ENCODE data around the gene GSK3B. TPM values are rescaled to one million over a fixed set of nuclear protein-coding genes. Genes with fewer than 3 reads are reported as not detected.
A peak's percentile ranks its signal among the peaks of the same experiment; 100 is the strongest.

Gene GSK3B
- polyA plus RNA-seq, 1 experiment = 43.4 TPM

DNA sequence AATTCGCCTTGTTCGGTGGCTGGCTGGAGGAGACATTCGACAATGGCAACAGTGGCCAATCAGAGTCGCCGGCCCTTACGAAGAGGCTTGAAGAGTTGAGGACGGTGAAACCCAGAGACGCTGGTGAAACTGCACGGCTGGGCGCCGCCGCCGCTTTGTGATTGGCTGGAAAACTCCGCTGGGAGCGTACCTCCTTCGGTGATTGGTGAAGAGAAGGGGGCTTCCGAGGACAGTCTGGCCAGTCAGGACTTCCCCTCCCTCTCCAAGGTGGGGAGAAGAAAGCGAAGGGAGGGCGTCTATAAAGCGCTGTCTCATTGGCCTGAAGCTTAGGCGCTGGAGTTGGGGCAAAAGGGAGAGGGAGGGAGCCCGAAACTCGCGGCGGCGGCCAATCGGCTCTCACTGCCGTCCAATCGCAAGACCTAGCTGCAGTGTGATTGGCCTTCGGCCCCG lies 554 bp upstream of the GSK3B start:
- DNase-seq (ENCODE audit: low read depth, low spot score) = peak; percentile 100
- no peak for TF ChIP-seq CTCF (IDR thresholded peaks at IDR 0.05; ENCODE audit: low read depth, low read length)
- CTCF ChIA-PET = interaction anchor here (1.5 kb wide), 1 partner anchor 203 kb away, joined by 10 read pairs; no protein-coding TSS in a partner anchor
- Histone ChIP-seq H3K9me3 (ENCODE audit: control insufficient read depth, insufficient read depth, low read length) (no peaks in the 10 kb centered on the region), H3K27ac (ENCODE audit: low read depth, low read length) (peak overlapping the region; percentile 100), H3K27me3 (ENCODE audit: control insufficient read depth, insufficient read depth, low read length) (no peaks in the 10 kb centered on the region), H3K4me3 (ENCODE audit: low read depth, low read length) (peak overlapping the region; percentile 79)
- POLR2A ChIA-PET = interaction anchor here (0.5 to 1.8 kb wide), 20 partner anchors 14 to 691 kb away, joined by 3 to 25 read pairs (median 6); partner anchors contain the start of gene LRRC58

DNA sequence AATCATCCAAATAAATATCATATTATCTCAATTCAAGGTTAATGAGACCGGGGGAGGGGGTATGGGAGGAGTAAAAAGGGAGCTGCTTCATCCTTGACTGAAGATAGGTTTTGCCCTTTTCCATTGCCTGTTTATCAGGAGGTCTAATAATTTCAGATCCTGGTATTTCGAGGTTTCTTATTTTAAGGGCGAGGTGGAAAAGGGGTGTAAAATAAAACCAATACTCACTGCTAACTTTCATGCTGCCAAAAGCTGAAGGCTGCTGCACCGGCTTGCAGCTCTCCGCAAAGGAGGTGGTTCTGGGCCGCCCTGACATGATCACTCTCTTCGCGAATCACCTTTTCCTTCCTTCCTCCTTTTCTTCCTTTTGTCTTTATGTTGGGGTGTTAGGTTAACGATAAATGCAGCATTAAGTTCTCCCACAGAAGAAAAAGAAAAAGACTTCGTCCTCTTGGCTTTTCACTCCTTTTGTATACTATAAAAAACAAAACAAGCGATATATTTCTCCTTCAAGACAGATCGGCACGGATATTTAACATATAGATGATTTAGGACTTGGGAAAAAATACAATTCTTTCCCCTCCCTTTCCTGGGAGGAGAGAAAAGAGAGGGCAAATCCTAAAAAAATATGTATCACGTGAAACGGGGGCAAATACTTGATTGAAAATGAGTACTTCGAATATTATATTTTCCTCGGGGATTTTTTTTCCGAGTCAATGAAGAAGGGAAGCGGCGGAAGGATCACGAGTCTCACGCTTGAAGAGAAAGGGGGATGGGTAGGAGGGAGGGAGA lies 932 bp downstream of the GSK3B start:
- TF ChIP-seq CTCF (IDR thresholded peaks at IDR 0.05; ENCODE audit: low read depth, low read length) = no peak
- ChIA-PET POLR2A (interaction anchor here (1.0 to 1.7 kb wide), 2 partner anchors 18 to 67 kb away, joined by 3 to 7 read pairs; no protein-coding TSS in a partner anchor), CTCF (interaction anchor here (0.5 to 1.6 kb wide), 2 partner anchors 90 to 143 kb away, joined by 3 to 4 read pairs; no protein-coding TSS in a partner anchor)
- Histone ChIP-seq H3K4me3 (ENCODE audit: low read depth, low read length) (peak overlapping the region; percentile 69), H3K27ac (ENCODE audit: low read depth, low read length) (peak overlapping the region; percentile 100), H3K9me3 (ENCODE audit: control insufficient read depth, insufficient read depth, low read length) (no peaks in the 10 kb centered on the region), H3K27me3 (ENCODE audit: control insufficient read depth, insufficient read depth, low read length) (no peaks in the 10 kb centered on the region)
- DNase-seq (ENCODE audit: low read depth, low spot score) = peak; percentile 64

- DNase-seq (ENCODE audit: low read depth, low spot score) = no peak
- ChIA-PET POLR2A (no interaction called here), CTCF (interaction anchor here (1.6 to 1.8 kb wide), 2 partner anchors 91 to 199 kb away, joined by 4 to 10 read pairs; no protein-coding TSS in a partner anchor)
- no peaks in the 10 kb centered on the region for H3K27me3 ChIP-seq (ENCODE audit: control insufficient read depth, insufficient read depth, low read length)
- no peak for TF ChIP-seq CTCF (IDR thresholded peaks at IDR 0.05; ENCODE audit: low read depth, low read length)
- no peaks in the 10 kb centered on the region for H3K9me3 ChIP-seq (ENCODE audit: control insufficient read depth, insufficient read depth, low read length)
- no peak overlapping the region for H3K27ac ChIP-seq (ENCODE audit: low read depth, low read length)
- peak overlapping the region; percentile 69 for H3K4me3 ChIP-seq (ENCODE audit: low read depth, low read length)
Measured at GRCh38 chr3:120092474-120092873, 1.8 kb downstream of the GSK3B start.

- POLR2A ChIA-PET = interaction anchor here (0.7 kb wide), 1 partner anchor 353 kb away, joined by 3 read pairs; no protein-coding TSS in a partner anchor
- H3K9me3 ChIP-seq (ENCODE audit: control insufficient read depth, insufficient read depth, low read length) = no peaks in the 10 kb centered on the region
- no peak for TF ChIP-seq CTCF (IDR thresholded peaks at IDR 0.05; ENCODE audit: low read depth, low read length)
- H3K4me3 ChIP-seq (ENCODE audit: low read depth, low read length) = peak overlapping the region; percentile 69
- H3K27ac ChIP-seq (ENCODE audit: low read depth, low read length) = no peak overlapping the region
- no peaks in the 10 kb centered on the region for H3K27me3 ChIP-seq (ENCODE audit: control insufficient read depth, insufficient read depth, low read length)
- CTCF ChIA-PET = no interaction called here
- no peak for DNase-seq (ENCODE audit: low read depth, low spot score)
Measured at GRCh38 chr3:120090422-120090821, 3.8 kb downstream of the GSK3B start.

DNA sequence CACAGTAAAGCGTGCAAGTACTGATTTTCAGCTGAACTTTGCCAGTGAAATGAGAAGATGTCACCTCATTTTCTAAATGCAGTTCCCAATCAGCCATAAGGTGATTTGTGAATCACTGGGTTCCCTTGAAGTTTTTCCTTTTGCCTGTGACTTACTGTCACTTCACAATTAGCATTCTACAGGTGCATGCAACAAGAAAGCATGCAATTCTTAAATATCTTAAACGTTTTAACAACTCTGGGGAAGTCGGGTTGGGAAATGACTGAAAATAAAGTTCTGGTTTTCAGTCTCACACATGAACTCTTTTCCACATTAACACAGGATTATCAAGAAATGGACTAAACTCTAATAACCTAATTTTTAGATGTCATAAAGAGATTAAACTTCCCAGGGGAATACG lies 5.2 kb downstream of the GSK3B start:
- ChIA-PET POLR2A (no interaction called here), CTCF (interaction anchor here (0.6 to 2.1 kb wide), 2 partner anchors 86 to 197 kb away, joined by 3 to 7 read pairs; no protein-coding TSS in a partner anchor)
- DNase-seq (ENCODE audit: low read depth, low spot score) = no peak
- no peak for TF ChIP-seq CTCF (IDR thresholded peaks at IDR 0.05; ENCODE audit: low read depth, low read length)
- H3K4me3 ChIP-seq (ENCODE audit: low read depth, low read length) = no peak overlapping the region
- H3K27ac ChIP-seq (ENCODE audit: low read depth, low read length) = no peak overlapping the region
- no peaks in the 10 kb centered on the region for H3K9me3 ChIP-seq (ENCODE audit: control insufficient read depth, insufficient read depth, low read length)
- no peaks in the 10 kb centered on the region for H3K27me3 ChIP-seq (ENCODE audit: control insufficient read depth, insufficient read depth, low read length)

Data from AG04450 (cell line).